Transverse colon (tissue), 4 donors: ENCODE data around the gene ZNF576.

Source experiments
- EP300 ChIP-seq: sonication (generic); formaldehyde crosslinking; IDR thresholded peaks from one replicate; pipeline ENCODE4 v1.6.1; 2017; ENCODE audit warnings: antibody characterized with exemption, low read depth
- POLR2AphosphoS5 ChIP-seq, 3 donors: sonication (generic); formaldehyde crosslinking; IDR thresholded peaks; one replicate each; pipeline ENCODE4 v1.6.1; 2016; ENCODE audit warnings: antibody characterized with exemption in 3 of 3
- TF ChIP-seq, protein P1 (sequence below), 5 experiments: fragments of 200-600 bp in 3 of 5; fragments of 450-650 bp in 2 of 5; sonication (generic) in 3 of 5; IDR thresholded peaks; 1 replicate in 2 of 5; 2 replicates in 3 of 5; pipeline ENCODE4 v1.5.1; 2016 to 2017; ENCODE audit warnings: antibody characterized with exemption in 5 of 5, inconsistent platforms in 3 of 5, mild to moderate bottlenecking in 2 of 5, moderate library complexity in 1 of 5

DNA sequence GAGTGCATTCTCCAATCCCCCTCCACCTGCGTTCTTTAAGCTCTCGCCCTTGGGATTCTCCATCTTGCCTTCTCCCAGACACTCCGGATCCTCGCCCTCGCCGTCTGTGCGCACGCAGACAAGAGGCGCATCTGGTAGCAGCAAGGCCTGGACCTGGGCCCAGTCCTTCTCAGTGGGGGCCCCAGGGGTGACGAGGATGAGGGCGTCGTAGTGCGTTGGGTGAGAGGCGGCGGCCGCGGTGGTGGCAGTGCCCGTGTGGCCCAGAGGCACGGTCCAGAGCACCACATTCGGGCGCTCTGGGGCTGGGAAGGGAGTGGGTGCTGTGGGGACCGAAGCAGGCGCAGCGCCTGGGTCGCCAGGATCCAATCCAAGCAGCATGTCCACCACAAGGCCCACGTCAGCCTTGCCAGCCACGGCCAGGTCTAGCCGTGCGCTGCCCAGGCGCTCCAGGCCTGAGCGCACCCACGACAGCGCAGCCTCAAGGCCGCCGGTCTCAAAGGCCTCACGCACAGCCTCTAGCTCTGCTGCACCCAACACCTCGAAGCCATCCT, 3.5 kb upstream of the ZNF576 start:
- TF ChIP-seq, protein P1, sequence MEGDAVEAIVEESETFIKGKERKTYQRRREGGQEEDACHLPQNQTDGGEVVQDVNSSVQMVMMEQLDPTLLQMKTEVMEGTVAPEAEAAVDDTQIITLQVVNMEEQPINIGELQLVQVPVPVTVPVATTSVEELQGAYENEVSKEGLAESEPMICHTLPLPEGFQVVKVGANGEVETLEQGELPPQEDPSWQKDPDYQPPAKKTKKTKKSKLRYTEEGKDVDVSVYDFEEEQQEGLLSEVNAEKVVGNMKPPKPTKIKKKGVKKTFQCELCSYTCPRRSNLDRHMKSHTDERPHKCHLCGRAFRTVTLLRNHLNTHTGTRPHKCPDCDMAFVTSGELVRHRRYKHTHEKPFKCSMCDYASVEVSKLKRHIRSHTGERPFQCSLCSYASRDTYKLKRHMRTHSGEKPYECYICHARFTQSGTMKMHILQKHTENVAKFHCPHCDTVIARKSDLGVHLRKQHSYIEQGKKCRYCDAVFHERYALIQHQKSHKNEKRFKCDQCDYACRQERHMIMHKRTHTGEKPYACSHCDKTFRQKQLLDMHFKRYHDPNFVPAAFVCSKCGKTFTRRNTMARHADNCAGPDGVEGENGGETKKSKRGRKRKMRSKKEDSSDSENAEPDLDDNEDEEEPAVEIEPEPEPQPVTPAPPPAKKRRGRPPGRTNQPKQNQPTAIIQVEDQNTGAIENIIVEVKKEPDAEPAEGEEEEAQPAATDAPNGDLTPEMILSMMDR (IDR thresholded peaks at IDR 0.05), result no peak
- no peak for TF ChIP-seq EP300
- TF ChIP-seq POLR2AphosphoS5 (IDR thresholded peaks at IDR 0.05), result no peak
